GM23338 (cell line): ENCODE data around the gene RNU7-1. TPM values are rescaled to one million over a fixed set of nuclear protein-coding genes. Genes with fewer than 3 reads are reported as not detected.
A peak's percentile ranks its signal among the peaks of the same experiment; 100 is the strongest.

ENCODE experiments used
- ATAC-seq: fragments of 200-7000 bp; cut with Tn5 transposase; 3 replicates; pipeline ENCODE4 v1.9.1; 2020
- DNase-seq: peaks from one replicate; pipeline ENCODE4 v3.0.0-alpha.2; 2015; ENCODE audit warnings: low spot score
- H2AFZ ChIP-seq: fragments of 200-600 bp; sonication (generic); 2 replicates; pipeline ENCODE4 v1.8.0; 2016; ENCODE audit warnings: antibody characterized with exemption, mild to moderate bottlenecking, moderate library complexity
- H3F3A ChIP-seq: fragments of 200-600 bp; sonication (generic); replicated peaks from 2 replicates; pipeline ENCODE4 v1.8.0; 2017; ENCODE audit warnings: antibody characterized with exemption, mixed run types, low read depth
- H3K27ac ChIP-seq: fragments of 200-600 bp; sonication (generic); 2 replicates; pipeline ENCODE4 v1.6.1; 2016; ENCODE audit warnings: low read depth
- H3K27me3 ChIP-seq: fragments of 200-600 bp; sonication (generic); 2 replicates; pipeline ENCODE4 v1.8.0; 2016; ENCODE audit warnings: mild to moderate bottlenecking, mixed run types, moderate library complexity; ENCODE audit not compliant: insufficient read depth
- H3K36me3 ChIP-seq: fragments of 200-600 bp; sonication (generic); 2 replicates; pipeline ENCODE4 v1.8.0; 2016; ENCODE audit warnings: mild to moderate bottlenecking; ENCODE audit not compliant: insufficient read depth
- H3K4me1 ChIP-seq: fragments of 200-600 bp; sonication (generic); 2 replicates; pipeline ENCODE4 v1.8.0; 2016; ENCODE audit warnings: mild to moderate bottlenecking, moderate library complexity; ENCODE audit not compliant: insufficient read depth
- H3K4me2 ChIP-seq: fragments of 200-600 bp; sonication (generic); 2 replicates; pipeline ENCODE4 v1.7.1; 2017; ENCODE audit warnings: mixed run types
- H3K4me3 ChIP-seq: fragments of 200-600 bp; sonication (generic); 2 replicates; pipeline ENCODE4 v1.6.1; 2016; ENCODE audit warnings: mixed run types
- H3K79me2 ChIP-seq: fragments of 200-600 bp; sonication (generic); replicated peaks from 2 replicates; pipeline ENCODE4 v1.8.0; 2017; ENCODE audit warnings: mild to moderate bottlenecking; ENCODE audit not compliant: insufficient read depth
- H3K9me2 ChIP-seq: fragments of 200-600 bp; sonication (generic); 2 replicates; pipeline ENCODE4 v1.8.0; 2017; ENCODE audit not compliant: insufficient read depth
- H4K20me1 ChIP-seq: fragments of 200-600 bp; sonication (generic); replicated peaks from 2 replicates; pipeline ENCODE4 v1.8.0; 2017; ENCODE audit warnings: mild to moderate bottlenecking; ENCODE audit not compliant: insufficient read depth
- H3K27ac Mint-ChIP-seq: 2 replicates; pipeline ENCODE4 v1.8.0; 2020; ENCODE audit warnings: inconsistent platforms, mild to moderate bottlenecking, moderate library complexity, mixed read lengths
- H3K27me3 Mint-ChIP-seq: 3 replicates; pipeline ENCODE4 v1.8.0; 2022; ENCODE audit warnings: low read depth, mild to moderate bottlenecking, moderate library complexity, mixed read lengths, inconsistent platforms; ENCODE audit not compliant: insufficient read depth, poor library complexity
- H3K36me3 Mint-ChIP-seq: 3 replicates; pipeline ENCODE4 v1.8.0; 2021; ENCODE audit warnings: low read depth, mild to moderate bottlenecking, inconsistent platforms, moderate library complexity, mixed read lengths
- H3K4me1 Mint-ChIP-seq: 3 replicates; pipeline ENCODE4 v1.8.0; 2020; ENCODE audit warnings: mild to moderate bottlenecking, inconsistent platforms, mixed read lengths
- H3K4me3 Mint-ChIP-seq: 3 replicates; pipeline ENCODE4 v1.8.0; 2021; ENCODE audit warnings: moderate library complexity, mild to moderate bottlenecking, inconsistent platforms, mixed read lengths
- H3K9me3 Mint-ChIP-seq: 3 replicates; pipeline ENCODE4 v1.8.0; 2020; ENCODE audit warnings: moderate library complexity, mild to moderate bottlenecking, inconsistent platforms, mixed read lengths
- CTCF ChIP-seq, 2 experiments: fragments of 200-600 bp in 1 of 2; sonication (generic) in 1 of 2; conservative IDR thresholded peaks; 2 replicates each; pipeline versions ENCODE4 v1.5.1 to v1.6.1; 2016 to 2017; ENCODE audit warnings: antibody characterized with exemption in 2 of 2, low read depth in 2 of 2, mild to moderate bottlenecking in 2 of 2, moderate library complexity in 1 of 2
- ETS1 ChIP-seq: IDR thresholded peaks from 2 replicates; pipeline ENCODE4 v1.6.1; 2016; ENCODE audit warnings: antibody characterized with exemption
- EZH2phosphoT487 ChIP-seq: fragments of 200-600 bp; sonication (generic); IDR thresholded peaks from one replicate; pipeline ENCODE4 v1.8.1; 2018; ENCODE audit warnings: antibody characterized with exemption; ENCODE audit not compliant: unreplicated experiment
- JUNB ChIP-seq: IDR thresholded peaks from one replicate; pipeline ENCODE4 v1.6.1; 2016; ENCODE audit warnings: antibody characterized with exemption; ENCODE audit not compliant: unreplicated experiment
- NANOG ChIP-seq: IDR thresholded peaks from 2 replicates; pipeline ENCODE4 v1.6.1; 2016; ENCODE audit warnings: antibody characterized with exemption, borderline replicate concordance
- POLR2AphosphoS5 ChIP-seq: IDR thresholded peaks from 2 replicates; pipeline ENCODE4 v1.6.1; 2016; ENCODE audit warnings: antibody characterized with exemption, low read depth
- STAT1 ChIP-seq: IDR thresholded peaks from one replicate; pipeline ENCODE4 v1.6.1; 2016; ENCODE audit warnings: antibody characterized with exemption; ENCODE audit not compliant: unreplicated experiment
- ZNF331 ChIP-seq: fragments of 250-450 bp; sonication (Bioruptor Pico); IDR thresholded peaks from 2 replicates; pipeline ENCODE4 v1.5.0; 2020; ENCODE audit warnings: low read depth, mild to moderate bottlenecking, moderate library complexity
- polyA plus RNA-seq: library from polyadenylated mRNA; unstranded; fragments of >200 nt; fragmentation: Nextera tagmentation; extraction: Ambion mirVana; gene quantifications from 2 replicates; pipeline ENCODE4 v1.2.1, GENCODE V29; 2016
- total RNA-seq: library from RNA; depleted of rRNA; stranded (reverse); fragments of >200 nt; shearing (Covaris generic); gene quantifications from 2 replicates; pipeline ENCODE4 v1.2.3, GENCODE V29; 2014

The RNU7-1 gene
- total and polyA plus RNA-seq, 2 experiments from 2014 or later = not detected

GRCh38 chr12:6962285-6963015, 18.8 kb downstream of the RNU7-1 start:
- Histone ChIP-seq H3F3A (peaks cover 45% of the 10 kb centered on the region), H4K20me1 (peaks cover 4% of the 10 kb centered on the region; the same call in 1 of the 2 replicates), H3K36me3 (peaks cover 15% of the 10 kb centered on the region), H3K79me2 (peaks cover 21% of the 10 kb centered on the region), H3K27ac (peak overlapping the region; percentile 91), H2AFZ (peak overlapping the region; percentile 83), H3K4me3 (peak overlapping the region; percentile 95), H3K4me2 (peak overlapping the region; percentile 98), H3K27me3 (no peaks in the 10 kb centered on the region), H3K4me1 (peaks cover 38% of the 10 kb centered on the region), H3K9me2 (no peaks in the 10 kb centered on the region)
- Mint-ChIP-seq H3K27ac (peak overlapping the region; percentile 98), H3K9me3 (no peaks in the 10 kb centered on the region), H3K27me3 (peaks cover 25% of the 10 kb centered on the region), H3K4me1 (peaks cover 51% of the 10 kb centered on the region), H3K36me3 (peaks cover 35% of the 10 kb centered on the region), H3K4me3 (peak overlapping the region; percentile 86)
- DNase-seq = peak; percentile 58
- peak; percentile 9 for ATAC-seq
- no peak for TF ChIP-seq STAT1
- 0 out of 4 replicates have a peak, but pooled peaks of 1 of the 2 experiments have one; percentile 11 for TF ChIP-seq CTCF (conservative IDR thresholded peaks at IDR 0.05; ENCODE audit: low read depth in 2 of 2)

GRCh38 chr12:6963016-6963731, 19.6 kb downstream of the RNU7-1 start:
- TF ChIP-seq NANOG (no peak), EZH2phosphoT487 (no peak), ZNF331 (no peak), JUNB (no peak), POLR2AphosphoS5 (peak; percentile 82), ETS1 (no peak; the same call in 1 of the 2 replicates), STAT1 (no peak)
- Histone ChIP-seq H2AFZ (peak overlapping the region; percentile 83), H3K27me3 (no peaks in the 10 kb centered on the region), H3K4me3 (peak overlapping the region; percentile 95), H3K36me3 (peaks cover 21% of the 10 kb centered on the region), H3K9me2 (no peaks in the 10 kb centered on the region), H3F3A (peaks cover 52% of the 10 kb centered on the region), H3K79me2 (peaks cover 28% of the 10 kb centered on the region), H3K27ac (peak overlapping the region; percentile 91), H3K4me2 (peak overlapping the region; percentile 98), H3K4me1 (peaks cover 38% of the 10 kb centered on the region), H4K20me1 (peaks cover 4% of the 10 kb centered on the region; the same call in 1 of the 2 replicates)
- H3K4me1 Mint-ChIP-seq = peaks cover 51% of the 10 kb centered on the region
- peak; percentile 95 for DNase-seq
- peaks cover 43% of the 10 kb centered on the region for H3K36me3 Mint-ChIP-seq
- no peaks in the 10 kb centered on the region for H3K9me3 Mint-ChIP-seq
- H3K27me3 Mint-ChIP-seq = peaks cover 25% of the 10 kb centered on the region
- ATAC-seq = peak; percentile 60
- H3K4me3 Mint-ChIP-seq = peak overlapping the region; percentile 86
- peak overlapping the region; percentile 98 for H3K27ac Mint-ChIP-seq
